Suprapubic skin (tissue), 4 donors: Measurements from ENCODE around the gene ABCC1.

Experiments
- POLR2A ChIP-seq, 2 donors: fragments of 450-650 bp; IDR thresholded peaks; one replicate each; pipeline ENCODE4 v1.6.1; 2017; ENCODE audit warnings: antibody characterized with exemption in 2 of 2, mild to moderate bottlenecking in 2 of 2, moderate library complexity in 2 of 2
- POLR2AphosphoS5 ChIP-seq, 3 donors: sonication (generic); formaldehyde crosslinking; IDR thresholded peaks; one replicate each; pipeline ENCODE4 v1.6.1; 2017; ENCODE audit warnings: antibody characterized with exemption in 3 of 3
- TF ChIP-seq, protein P1 (sequence below), 2 donors: fragments of 200-600 bp in 1 of 2; fragments of 450-650 bp in 1 of 2; sonication (generic) in 1 of 2; IDR thresholded peaks; one replicate each; pipeline ENCODE4 v1.5.1; 2016 to 2019; ENCODE audit warnings: antibody characterized with exemption in 2 of 2, mild to moderate bottlenecking in 1 of 2, moderate library complexity in 1 of 2

DNA sequence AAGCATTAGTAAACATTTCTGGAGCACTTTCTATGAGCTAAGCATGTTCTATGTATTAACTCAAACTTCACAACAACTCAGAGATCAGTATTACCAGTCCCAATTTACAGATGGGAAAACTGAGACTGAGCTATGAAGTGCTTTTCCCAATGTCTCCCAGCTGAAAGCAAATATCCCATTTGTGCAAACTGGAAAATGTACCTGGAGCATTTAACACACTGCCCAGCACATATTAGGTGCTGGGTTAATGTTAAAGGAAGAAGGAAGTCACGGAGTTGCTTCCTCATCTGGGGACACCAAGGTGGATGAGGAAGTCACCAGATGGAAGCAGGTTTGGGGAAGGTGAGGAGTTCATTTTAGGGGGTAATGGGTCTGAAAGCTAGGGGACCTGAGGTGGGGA, 207.8 kb downstream of the ABCC1 start:
- TF ChIP-seq, protein P1, sequence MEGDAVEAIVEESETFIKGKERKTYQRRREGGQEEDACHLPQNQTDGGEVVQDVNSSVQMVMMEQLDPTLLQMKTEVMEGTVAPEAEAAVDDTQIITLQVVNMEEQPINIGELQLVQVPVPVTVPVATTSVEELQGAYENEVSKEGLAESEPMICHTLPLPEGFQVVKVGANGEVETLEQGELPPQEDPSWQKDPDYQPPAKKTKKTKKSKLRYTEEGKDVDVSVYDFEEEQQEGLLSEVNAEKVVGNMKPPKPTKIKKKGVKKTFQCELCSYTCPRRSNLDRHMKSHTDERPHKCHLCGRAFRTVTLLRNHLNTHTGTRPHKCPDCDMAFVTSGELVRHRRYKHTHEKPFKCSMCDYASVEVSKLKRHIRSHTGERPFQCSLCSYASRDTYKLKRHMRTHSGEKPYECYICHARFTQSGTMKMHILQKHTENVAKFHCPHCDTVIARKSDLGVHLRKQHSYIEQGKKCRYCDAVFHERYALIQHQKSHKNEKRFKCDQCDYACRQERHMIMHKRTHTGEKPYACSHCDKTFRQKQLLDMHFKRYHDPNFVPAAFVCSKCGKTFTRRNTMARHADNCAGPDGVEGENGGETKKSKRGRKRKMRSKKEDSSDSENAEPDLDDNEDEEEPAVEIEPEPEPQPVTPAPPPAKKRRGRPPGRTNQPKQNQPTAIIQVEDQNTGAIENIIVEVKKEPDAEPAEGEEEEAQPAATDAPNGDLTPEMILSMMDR (IDR thresholded peaks at IDR 0.05): no peak
- TF ChIP-seq POLR2AphosphoS5 (IDR thresholded peaks at IDR 0.05): no peak
- TF ChIP-seq POLR2A (IDR thresholded peaks at IDR 0.05): no peak
